SK-N-SH (cell line): ENCODE measurements around the gene RASL11B. TPM values are rescaled to one million over a fixed set of nuclear protein-coding genes. Genes with fewer than 3 reads are reported as not detected.

ENCODE experiments used
- CTCF ChIA-PET: fragments of 300-600, 350-600 bp; formaldehyde crosslinking; extraction: SDS; loops from one replicate; lab custom pipeline; 2021; lab: Yijun Ruan, JAX
- POLR2A ChIA-PET: fragments of 350-600 bp; sonication (Branson Sonifier 250); formaldehyde crosslinking; extraction: SDS; loops from one replicate; lab custom pipeline; 2020; ENCODE audit warnings: antibody characterized with exemption, inconsistent platforms; lab: Yijun Ruan, JAX
- DNase-seq: peaks from one replicate; pipeline ENCODE4 v3.0.0; 2012
- H2AFZ ChIP-seq: fragments of 200-600 bp; sonication (generic); 2 replicates; pipeline ENCODE4 v1.8.1; 2016; ENCODE audit warnings: antibody characterized with exemption, mild to moderate bottlenecking, low read depth
- H3F3A ChIP-seq: fragments of 200-600 bp; sonication (generic); replicated peaks from 2 replicates; pipeline ENCODE3; 2016; ENCODE audit warnings: antibody characterized with exemption, mild to moderate bottlenecking; ENCODE audit not compliant: insufficient read depth
- H3K27ac ChIP-seq, 2 experiments: fragments of 200-500 bp in 1 of 2; fragments of 200-600 bp in 1 of 2; sonication (Bioruptor generic) in 1 of 2; sonication (generic), shearing (Covaris generic) in 1 of 2; 2 replicates each; pipeline versions ENCODE4 v1.5.1 to v1.6.1; 2014 to 2016; ENCODE audit warnings: low read depth in 2 of 2, inconsistent platforms in 1 of 2, low read length in 1 of 2, mild to moderate bottlenecking in 1 of 2, mixed read lengths in 1 of 2
- H3K27me3 ChIP-seq: fragments of 200-600 bp; sonication (generic), shearing (Covaris generic); 2 replicates; pipeline ENCODE4 v1.6.1; 2016; ENCODE audit warnings: mixed run types; ENCODE audit not compliant: insufficient read depth
- H3K36me3 ChIP-seq, 2 experiments: fragments of 200-500 bp in 1 of 2; fragments of 200-600 bp in 1 of 2; sonication (Bioruptor generic) in 1 of 2; sonication (generic) in 1 of 2; replicated peaks in 1 of 2; 2 replicates each; pipeline versions ENCODE3 to v1.5.1; 2014 to 2016; ENCODE audit warnings: low read length in 1 of 2, mild to moderate bottlenecking in 1 of 2; ENCODE audit not compliant: insufficient read depth in 2 of 2, control insufficient read depth in 1 of 2
- H3K4me1 ChIP-seq, 2 experiments: fragments of 200-500 bp in 1 of 2; fragments of 200-600 bp in 1 of 2; sonication (Bioruptor generic) in 1 of 2; sonication (generic), shearing (Covaris generic) in 1 of 2; 2 replicates each; pipeline versions ENCODE4 v1.5.1 to v1.6.1; 2014 to 2016; ENCODE audit warnings: low read depth in 1 of 2, low read length in 1 of 2, mixed run types in 1 of 2; ENCODE audit not compliant: insufficient read depth in 2 of 2, control insufficient read depth in 1 of 2
- H3K4me2 ChIP-seq: fragments of 200-600 bp; sonication (generic), shearing (Covaris generic); 2 replicates; pipeline ENCODE4 v1.6.1; 2017; ENCODE audit warnings: mixed run types
- H3K4me3 ChIP-seq, 2 experiments: fragments of 200-500 bp in 1 of 2; fragments of 200-600 bp in 1 of 2; sonication (Bioruptor generic) in 1 of 2; sonication (generic), shearing (Covaris generic) in 1 of 2; 2 replicates each; pipeline versions ENCODE4 v1.5.1 to v1.8.1; 2014 to 2016; ENCODE audit warnings: low read depth in 2 of 2, inconsistent platforms in 1 of 2, low read length in 1 of 2, mild to moderate bottlenecking in 1 of 2, mixed read lengths in 1 of 2, moderate library complexity in 1 of 2
- H3K79me2 ChIP-seq: fragments of 200-600 bp; sonication (generic); 2 replicates; pipeline ENCODE4 v1.8.1; 2017; ENCODE audit warnings: mild to moderate bottlenecking; ENCODE audit not compliant: insufficient read depth
- H3K9ac ChIP-seq: fragments of 200-600 bp; sonication (generic); 2 replicates; pipeline ENCODE4 v1.6.1; 2017; ENCODE audit warnings: mixed run types
- H3K9me2 ChIP-seq: fragments of 200-600 bp; sonication (generic); 2 replicates; pipeline ENCODE4 v1.6.1; 2017; ENCODE audit warnings: mixed run types
- H3K9me3 ChIP-seq: fragments of 200-600 bp; sonication (generic); 2 replicates; pipeline ENCODE4 v1.6.1; 2017; ENCODE audit warnings: mixed run types, mild to moderate bottlenecking, moderate library complexity
- H4K20me1 ChIP-seq: fragments of 200-600 bp; sonication (generic); 2 replicates; pipeline ENCODE4 v1.6.1; 2017; ENCODE audit warnings: mild to moderate bottlenecking, mixed run types; ENCODE audit not compliant: insufficient read depth
- FOSL2 ChIP-seq: IDR thresholded peaks from 2 replicates; pipeline ENCODE4 v1.4.0; 2012; ENCODE audit warnings: low read depth, mild to moderate bottlenecking, moderate library complexity, borderline replicate concordance
- FOXM1 ChIP-seq: IDR thresholded peaks from 2 replicates; pipeline ENCODE4 v1.4.0; 2012; ENCODE audit warnings: low read depth, mild to moderate bottlenecking
- GABPA ChIP-seq: IDR thresholded peaks from 2 replicates; pipeline ENCODE4 v1.4.0; 2012; ENCODE audit warnings: low read depth, mild to moderate bottlenecking
- NFIC ChIP-seq: IDR thresholded peaks from 2 replicates; pipeline ENCODE4 v1.4.0; 2012; ENCODE audit warnings: borderline replicate concordance
- NRF1 ChIP-seq: IDR thresholded peaks from 2 replicates; pipeline ENCODE4 v1.6.1; 2012; ENCODE audit warnings: low read depth, mild to moderate bottlenecking, low read length
- POLR2AphosphoS5 ChIP-seq: IDR thresholded peaks from 2 replicates; pipeline ENCODE4 v1.6.1; 2012; ENCODE audit warnings: low read depth, low read length
- RAD21 ChIP-seq: IDR thresholded peaks from 2 replicates; pipeline ENCODE4 v1.6.1; 2012; ENCODE audit warnings: mild to moderate bottlenecking, low read length
- WGBS: methylation state at CpG from one replicate; pipeline ENCODE4 v1.1.6; 2017; ENCODE audit warnings: low lambda C conversion rate; 5-methylcytosine and 5-hydroxymethylcytosine counted together
- polyA plus RNA-seq, 3 experiments: library from polyadenylated mRNA; depleted of rRNA; stranded (reverse); fragments of >200 nt; gene quantifications; 2 replicates each; pipeline ENCODE4 v1.2.3, GENCODE V29; 2012
- TF ChIP-seq, protein P1 (sequence below): IDR thresholded peaks from 2 replicates; pipeline ENCODE4 v1.4.0; 2012; ENCODE audit warnings: low read depth, borderline replicate concordance
- TF ChIP-seq, protein P2 (sequence below): IDR thresholded peaks from 2 replicates; pipeline ENCODE4; 2012

Gene RASL11B
- polyA plus RNA-seq, 1 of the 3 experiments (the other 2 are of a cell fraction) = 0.54 TPM

DNA sequence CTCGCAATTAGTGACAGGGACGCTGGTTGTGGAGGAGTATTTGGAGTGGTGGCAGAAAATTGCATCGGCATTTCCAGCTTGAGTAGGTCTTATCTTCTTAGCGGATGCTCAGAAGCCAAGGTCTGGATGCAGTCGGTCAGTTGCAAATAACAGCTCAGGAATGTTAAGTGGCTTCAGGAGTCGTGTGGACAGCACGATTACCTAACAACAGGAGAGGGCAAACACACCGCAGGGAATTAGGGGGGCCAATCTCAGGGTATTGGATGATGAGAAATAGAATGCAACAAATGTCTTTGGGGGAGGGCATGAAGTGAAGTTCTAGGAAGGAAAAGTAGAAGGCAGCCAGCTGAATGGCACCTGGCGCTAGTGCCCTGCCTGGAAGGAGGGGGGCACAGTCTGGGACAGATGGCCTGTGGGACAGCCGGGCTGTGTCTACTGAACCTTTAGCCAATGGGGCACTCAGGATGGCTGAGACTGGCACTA, 11.8 kb downstream of the RASL11B start:
- Histone ChIP-seq H3K79me2 (no peaks in the 10 kb centered on the region), H4K20me1 (no peaks in the 10 kb centered on the region), H3K4me2 (no peak overlapping the region), H3K9ac (no peak overlapping the region), H2AFZ (no peak overlapping the region), H3K27me3 (no peaks in the 10 kb centered on the region), H3F3A (no peaks in the 10 kb centered on the region), H3K4me1 (peaks cover 0 to 56% of the 10 kb centered on the region in 2 experiments; a peak in 2 of 4 replicates), H3K9me2 (no peaks in the 10 kb centered on the region), H3K4me3 (no peak overlapping the region), H3K36me3 (no peaks in the 10 kb centered on the region), H3K27ac (no peak overlapping the region; a peak in 1 of 4 replicates), H3K9me3 (no peaks in the 10 kb centered on the region)
- ChIA-PET POLR2A (interaction anchor here (0.6 kb wide), 1 partner anchor 505 kb away, joined by 3 read pairs; no protein-coding TSS in a partner anchor), CTCF (no interaction called here)
- 62% methylated on average over 10 of the region's 10 CpGs for WGBS
- DNase-seq = no peak
- TF ChIP-seq POLR2AphosphoS5 (no peak), NRF1 (no peak), FOSL2 (no peak), RAD21 (no peak)

DNA sequence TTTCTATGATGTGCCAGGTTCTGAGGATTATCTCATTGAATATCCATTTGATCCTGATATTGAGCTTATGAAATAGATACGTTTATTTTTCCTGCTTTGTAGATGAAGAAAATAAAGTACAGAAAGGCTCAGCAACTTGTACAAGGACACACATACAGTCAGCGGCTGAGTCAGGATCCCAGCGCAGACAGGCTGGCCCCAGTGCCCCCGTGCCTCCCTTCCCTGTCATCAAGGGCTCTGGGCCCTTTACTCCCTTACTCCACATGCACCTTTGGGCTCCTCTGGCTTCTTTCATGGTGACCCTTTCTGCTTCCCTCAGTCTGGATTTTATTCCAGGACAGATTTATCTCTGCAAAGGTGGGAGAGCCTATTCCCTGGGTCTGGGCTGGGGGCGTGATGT, 12.8 kb downstream of the RASL11B start:
- ChIA-PET POLR2A (no interaction called here), CTCF (no interaction called here)
- H3K79me2 ChIP-seq = no peaks in the 10 kb centered on the region
- H4K20me1 ChIP-seq = no peaks in the 10 kb centered on the region
- H3K4me2 ChIP-seq = no peak overlapping the region
- no peaks in the 10 kb centered on the region for H3K9me3 ChIP-seq
- TF ChIP-seq, protein P1, sequence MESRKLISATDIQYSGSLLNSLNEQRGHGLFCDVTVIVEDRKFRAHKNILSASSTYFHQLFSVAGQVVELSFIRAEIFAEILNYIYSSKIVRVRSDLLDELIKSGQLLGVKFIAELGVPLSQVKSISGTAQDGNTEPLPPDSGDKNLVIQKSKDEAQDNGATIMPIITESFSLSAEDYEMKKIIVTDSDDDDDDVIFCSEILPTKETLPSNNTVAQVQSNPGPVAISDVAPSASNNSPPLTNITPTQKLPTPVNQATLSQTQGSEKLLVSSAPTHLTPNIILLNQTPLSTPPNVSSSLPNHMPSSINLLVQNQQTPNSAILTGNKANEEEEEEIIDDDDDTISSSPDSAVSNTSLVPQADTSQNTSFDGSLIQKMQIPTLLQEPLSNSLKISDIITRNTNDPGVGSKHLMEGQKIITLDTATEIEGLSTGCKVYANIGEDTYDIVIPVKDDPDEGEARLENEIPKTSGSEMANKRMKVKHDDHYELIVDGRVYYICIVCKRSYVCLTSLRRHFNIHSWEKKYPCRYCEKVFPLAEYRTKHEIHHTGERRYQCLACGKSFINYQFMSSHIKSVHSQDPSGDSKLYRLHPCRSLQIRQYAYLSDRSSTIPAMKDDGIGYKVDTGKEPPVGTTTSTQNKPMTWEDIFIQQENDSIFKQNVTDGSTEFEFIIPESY = no peak
- TF ChIP-seq FOXM1 = no peak
- TF ChIP-seq NFIC = no peak
- no peak for TF ChIP-seq GABPA
- TF ChIP-seq, protein P2, sequence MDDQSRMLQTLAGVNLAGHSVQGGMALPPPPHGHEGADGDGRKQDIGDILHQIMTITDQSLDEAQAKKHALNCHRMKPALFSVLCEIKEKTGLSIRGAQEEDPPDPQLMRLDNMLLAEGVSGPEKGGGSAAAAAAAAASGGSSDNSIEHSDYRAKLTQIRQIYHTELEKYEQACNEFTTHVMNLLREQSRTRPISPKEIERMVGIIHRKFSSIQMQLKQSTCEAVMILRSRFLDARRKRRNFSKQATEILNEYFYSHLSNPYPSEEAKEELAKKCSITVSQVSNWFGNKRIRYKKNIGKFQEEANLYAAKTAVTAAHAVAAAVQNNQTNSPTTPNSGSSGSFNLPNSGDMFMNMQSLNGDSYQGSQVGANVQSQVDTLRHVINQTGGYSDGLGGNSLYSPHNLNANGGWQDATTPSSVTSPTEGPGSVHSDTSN = no peak
- no peak overlapping the region for H3K4me3 ChIP-seq
- H3K9ac ChIP-seq = no peak overlapping the region
- DNase-seq = no peak
- H3K27me3 ChIP-seq = no peaks in the 10 kb centered on the region
- no peak overlapping the region for H2AFZ ChIP-seq
- H3F3A ChIP-seq = no peaks in the 10 kb centered on the region
- H3K9me2 ChIP-seq = no peaks in the 10 kb centered on the region
- no peaks in the 10 kb centered on the region for H3K36me3 ChIP-seq
- WGBS = 85% methylated on average over 5 of the region's 5 CpGs
- peaks cover 0 to 49% of the 10 kb centered on the region in 2 experiments; a peak in 2 of 4 replicates for H3K4me1 ChIP-seq
- no peak overlapping the region for H3K27ac ChIP-seq
